Measurements from ENCODE around the gene FOLR2.

FOLR2 gene

GRCh38 chr11:72236774-72237111 is 20.1 kb downstream of the FOLR2 start:
- TF ChIP-seq CTCF (IDR thresholded peaks at IDR 0.05) = no peak

GRCh38 chr11:72237112-72237931 is 20.7 kb downstream of the FOLR2 start:
- TF ChIP-seq CTCF (IDR thresholded peaks at IDR 0.05) = no peak

- peak; percentile 88 for TF ChIP-seq CTCF (IDR thresholded peaks at IDR 0.05)
Observed at GRCh38 chr11:72238040-72238450, 21.5 kb downstream of the FOLR2 start.

GRCh38 chr11:72238492-72239312 is 22.1 kb downstream of the FOLR2 start:
- peak; percentile 36 for TF ChIP-seq CTCF (IDR thresholded peaks at IDR 0.05)

- no peak for TF ChIP-seq CTCF (IDR thresholded peaks at IDR 0.05)
Observed at GRCh38 chr11:72239313-72239848, 22.8 kb downstream of the FOLR2 start.

- TF ChIP-seq CTCF (IDR thresholded peaks at IDR 0.05) = no peak
Observed at GRCh38 chr11:72239849-72240460, 23.4 kb downstream of the FOLR2 start.

- TF ChIP-seq CTCF (IDR thresholded peaks at IDR 0.05) = no peak
Observed at GRCh38 chr11:72240461-72241290, 24.1 kb downstream of the FOLR2 start.
